ENCODE measurements around the gene PACSIN2. TPM values are rescaled to one million over a fixed set of nuclear protein-coding genes. Genes with fewer than 3 reads are reported as not detected.
A peak's percentile ranks its signal among the peaks of the same experiment; 100 is the strongest.
"Not testable (repeated sequence)": the region's sequence is repeated elsewhere in the genome, so short reads cannot be mapped to it uniquely, and the experiment has no call there.

Gene PACSIN2
- total RNA-seq, 3 donors from 2014 or later (not counting 1 experiment from before 2014, with no cell fraction given), result 37.1 to 48.5 (median 47.6) TPM

- no peak overlapping the region for H3K4me3 ChIP-seq (ENCODE audit: low read length)
- H3K4me1 ChIP-seq (ENCODE audit: control insufficient read depth, insufficient read depth, low read length), result peaks cover 15% of the 10 kb centered on the region
- no peaks in the 10 kb centered on the region for H3K9me3 Mint-ChIP-seq
- no peaks in the 10 kb centered on the region for H3K36me3 ChIP-seq (ENCODE audit: control insufficient read depth, insufficient read depth, low read length)
- H3K4me1 Mint-ChIP-seq, result peaks cover 26 to 48% of the 10 kb centered on the region in 2 donors
- H3K27me3 ChIP-seq (ENCODE audit: control insufficient read depth, insufficient read depth, low read length), result no peaks in the 10 kb centered on the region
- TF ChIP-seq CTCF (IDR thresholded peaks at IDR 0.05), result no peak
- no peaks in the 10 kb centered on the region for H3K27me3 Mint-ChIP-seq (ENCODE audit: low read depth in 2 of 2)
- intact Hi-C loops (cut with micrococcal nuclease), result no loop called here
- DNase-seq (no peak), ATAC-seq (no peak)
- no peaks in the 10 kb centered on the region for H3K36me3 Mint-ChIP-seq
- no peak overlapping the region for H3K27ac ChIP-seq (ENCODE audit: low read length)
- no peak overlapping the region for H3K27ac Mint-ChIP-seq
- no peak overlapping the region for H3K4me3 Mint-ChIP-seq
- whole genome bisulfite sequencing (ENCODE audit: insufficient coverage), result 100% methylated on average over 2 of the region's 3 CpGs
- no peaks in the 10 kb centered on the region for H3K9me3 ChIP-seq (ENCODE audit: control insufficient read depth, insufficient read depth, low read length)
These were observed 40.7 kb downstream of the PACSIN2 start for GRCh38 chr22:42974223-42974622.

GRCh38 chr22:42973536-42973881, 41.4 kb downstream of the PACSIN2 start:
- ATAC-seq, result no peak
- no peaks in the 10 kb centered on the region for H3K27me3 Mint-ChIP-seq (ENCODE audit: low read depth in 2 of 2)

GRCh38 chr22:42972649-42973535, 42.1 kb downstream of the PACSIN2 start:
- no peak overlapping the region for H3K27ac Mint-ChIP-seq
- Histone ChIP-seq H3K9me3 (ENCODE audit: control insufficient read depth, insufficient read depth, low read length) (no peaks in the 10 kb centered on the region), H3K36me3 (ENCODE audit: control insufficient read depth, insufficient read depth, low read length) (no peaks in the 10 kb centered on the region), H3K4me1 (ENCODE audit: control insufficient read depth, insufficient read depth, low read length) (peaks cover 15% of the 10 kb centered on the region), H3K27me3 (ENCODE audit: control insufficient read depth, insufficient read depth, low read length) (no peaks in the 10 kb centered on the region), H3K4me3 (ENCODE audit: low read length) (no peak overlapping the region), H3K27ac (ENCODE audit: low read length) (no peak overlapping the region)
- no peaks in the 10 kb centered on the region for H3K27me3 Mint-ChIP-seq (ENCODE audit: low read depth in 2 of 2)
- peaks cover 24 to 48% of the 10 kb centered on the region in 2 donors for H3K4me1 Mint-ChIP-seq
- ATAC-seq (peak in 1 of 3 donors; percentile 44), DNase-seq (no peak)
- no peaks in the 10 kb centered on the region for H3K9me3 Mint-ChIP-seq
- no peak overlapping the region for H3K4me3 Mint-ChIP-seq
- intact Hi-C loops (cut with micrococcal nuclease), result no loop called here
- no peak for TF ChIP-seq CTCF (IDR thresholded peaks at IDR 0.05)
- H3K36me3 Mint-ChIP-seq, result no peaks in the 10 kb centered on the region
- 82% methylated on average over 8 of the region's 10 CpGs for WGBS (ENCODE audit: insufficient coverage)

More at GRCh38 chr22:42973536-42973881, 41.4 kb downstream of the PACSIN2 start:
- H3K4me3 Mint-ChIP-seq, result no peak overlapping the region
- intact Hi-C loops (cut with micrococcal nuclease), result no loop called here
- TF ChIP-seq CTCF (IDR thresholded peaks at IDR 0.05), result no peak
- H3K9me3 ChIP-seq (ENCODE audit: control insufficient read depth, insufficient read depth, low read length), result no peaks in the 10 kb centered on the region
- peaks cover 15% of the 10 kb centered on the region for H3K4me1 ChIP-seq (ENCODE audit: control insufficient read depth, insufficient read depth, low read length)
- H3K4me1 Mint-ChIP-seq, result peaks cover 23 to 48% of the 10 kb centered on the region in 2 donors
- H3K27ac ChIP-seq (ENCODE audit: low read length), result no peak overlapping the region
- no peak overlapping the region for H3K4me3 ChIP-seq (ENCODE audit: low read length)
- DNase-seq, result no peak
- no peaks in the 10 kb centered on the region for H3K36me3 ChIP-seq (ENCODE audit: control insufficient read depth, insufficient read depth, low read length)
- no peaks in the 10 kb centered on the region for H3K27me3 ChIP-seq (ENCODE audit: control insufficient read depth, insufficient read depth, low read length)
- H3K9me3 Mint-ChIP-seq, result no peaks in the 10 kb centered on the region
- no peak overlapping the region for H3K27ac Mint-ChIP-seq
- WGBS (ENCODE audit: insufficient coverage), result 87% methylated on average over 5 of the region's 5 CpGs
- no peaks in the 10 kb centered on the region for H3K36me3 Mint-ChIP-seq

- not testable (repeated sequence) for H3K27ac ChIP-seq (ENCODE audit: low read length)
These were observed 43.5 kb downstream of the PACSIN2 start for GRCh38 chr22:42971473-42971860.

More at GRCh38 chr22:42971473-42971860, 43.5 kb downstream of the PACSIN2 start:
- H3K4me1 ChIP-seq (ENCODE audit: control insufficient read depth, insufficient read depth, low read length), result peaks cover 15% of the 10 kb centered on the region
- H3K4me3 ChIP-seq (ENCODE audit: low read length); DNase-seq; H3K36me3 Mint-ChIP-seq; ATAC-seq; H3K27ac Mint-ChIP-seq; H3K27me3 Mint-ChIP-seq (ENCODE audit: low read depth in 2 of 2); H3K4me3 Mint-ChIP-seq; H3K9me3 Mint-ChIP-seq; H3K36me3 ChIP-seq (ENCODE audit: control insufficient read depth, insufficient read depth, low read length); H3K27me3 ChIP-seq (ENCODE audit: control insufficient read depth, insufficient read depth, low read length); H3K9me3 ChIP-seq (ENCODE audit: control insufficient read depth, insufficient read depth, low read length); intact Hi-C loops (cut with micrococcal nuclease): not testable (repeated sequence)
- 91% methylated on average over 13 of the region's 25 CpGs for WGBS (ENCODE audit: insufficient coverage)
- H3K4me1 Mint-ChIP-seq, result peaks cover 22 to 46% of the 10 kb centered on the region in 2 donors

Measured in natural killer cell (primary cell).